HG02852 (cell line): ENCODE data around the gene ANKRD36C.
"Not testable (repeated sequence)": the region's sequence is repeated elsewhere in the genome, so short reads cannot be mapped to it uniquely, and the experiment has no call there.

ENCODE experiments used
- ATAC-seq: cut with Tn5 transposase; IDR thresholded peaks from one replicate; pipeline ENCODE4 v1.9.1; 2021; ENCODE audit warnings: mild to moderate bottlenecking, moderate library complexity; ENCODE audit not compliant: unreplicated experiment

The ANKRD36C gene

GRCh38 chr2:95991351-95992094 lies at the start of gene ANKRD36C:
TSS of gene ANKRD36C (minus strand) at chr2:95991824. CDS start at chr2:95991708, 116 bp downstream.
- peak; percentile 90 for ATAC-seq

- ATAC-seq: not testable (repeated sequence)
Measured at GRCh38 chr2:96035554-96035953, 43.9 kb upstream of the ANKRD36C start.

- not testable (repeated sequence) for ATAC-seq
Measured at GRCh38 chr2:96034792-96035191, 43.2 kb upstream of the ANKRD36C start, which contains the start of gene GPAT2. TSS of gene GPAT2 (minus strand) at chr2:96034916. CDS start at chr2:96032359, 2,557 bp downstream.

- ATAC-seq: not testable (repeated sequence)
Measured at GRCh38 chr2:96033997-96034396, 42.4 kb upstream of the ANKRD36C start.

- not testable (repeated sequence) for ATAC-seq
Measured at GRCh38 chr2:96027725-96028325, 36.2 kb upstream of the ANKRD36C start.

GRCh38 chr2:96025755-96026154 lies 34.1 kb upstream of the ANKRD36C start:
- not testable (repeated sequence) for ATAC-seq

GRCh38 chr2:96025194-96025492 lies 33.5 kb upstream of the ANKRD36C start:
- ATAC-seq: no peak

GRCh38 chr2:96024336-96025193 lies 32.9 kb upstream of the ANKRD36C start:
- ATAC-seq: no peak

GRCh38 chr2:96023701-96024100 lies 32.1 kb upstream of the ANKRD36C start:
- not testable (repeated sequence) for ATAC-seq

GRCh38 chr2:96022701-96023447 lies 31.2 kb upstream of the ANKRD36C start:
- peak; percentile 80 for ATAC-seq

- not testable (repeated sequence) for ATAC-seq
Measured at GRCh38 chr2:96022126-96022525, 30.5 kb upstream of the ANKRD36C start.

- not testable (repeated sequence) for ATAC-seq
Measured at GRCh38 chr2:96021142-96021541, 29.5 kb upstream of the ANKRD36C start.

- not testable (repeated sequence) for ATAC-seq
Measured at GRCh38 chr2:96019909-96020590, 28.4 kb upstream of the ANKRD36C start.

GRCh38 chr2:96016321-96016720 lies 24.7 kb upstream of the ANKRD36C start:
- ATAC-seq: not testable (repeated sequence)

GRCh38 chr2:96012792-96013264 lies 21.2 kb upstream of the ANKRD36C start:
- ATAC-seq: not testable (repeated sequence)

GRCh38 chr2:96012086-96012791 lies 20.6 kb upstream of the ANKRD36C start:
- ATAC-seq: not testable (repeated sequence)

GRCh38 chr2:96011129-96011455 lies 19.5 kb upstream of the ANKRD36C start:
- ATAC-seq: peak; percentile 25

- ATAC-seq: peak; percentile 98
Measured at GRCh38 chr2:96010320-96011128, 18.9 kb upstream of the ANKRD36C start.

GRCh38 chr2:96009833-96010232 lies 18.2 kb upstream of the ANKRD36C start:
- ATAC-seq: not testable (repeated sequence)
